ENCODE measurements around the gene CLSTN2.

GRCh38 chr3:140092848-140093536 is 158.0 kb downstream of the CLSTN2 start:
- TF ChIP-seq EZH2 (IDR thresholded peaks at IDR 0.05; ENCODE audit: borderline replicate concordance), result no peak
- TF ChIP-seq, protein P1, sequence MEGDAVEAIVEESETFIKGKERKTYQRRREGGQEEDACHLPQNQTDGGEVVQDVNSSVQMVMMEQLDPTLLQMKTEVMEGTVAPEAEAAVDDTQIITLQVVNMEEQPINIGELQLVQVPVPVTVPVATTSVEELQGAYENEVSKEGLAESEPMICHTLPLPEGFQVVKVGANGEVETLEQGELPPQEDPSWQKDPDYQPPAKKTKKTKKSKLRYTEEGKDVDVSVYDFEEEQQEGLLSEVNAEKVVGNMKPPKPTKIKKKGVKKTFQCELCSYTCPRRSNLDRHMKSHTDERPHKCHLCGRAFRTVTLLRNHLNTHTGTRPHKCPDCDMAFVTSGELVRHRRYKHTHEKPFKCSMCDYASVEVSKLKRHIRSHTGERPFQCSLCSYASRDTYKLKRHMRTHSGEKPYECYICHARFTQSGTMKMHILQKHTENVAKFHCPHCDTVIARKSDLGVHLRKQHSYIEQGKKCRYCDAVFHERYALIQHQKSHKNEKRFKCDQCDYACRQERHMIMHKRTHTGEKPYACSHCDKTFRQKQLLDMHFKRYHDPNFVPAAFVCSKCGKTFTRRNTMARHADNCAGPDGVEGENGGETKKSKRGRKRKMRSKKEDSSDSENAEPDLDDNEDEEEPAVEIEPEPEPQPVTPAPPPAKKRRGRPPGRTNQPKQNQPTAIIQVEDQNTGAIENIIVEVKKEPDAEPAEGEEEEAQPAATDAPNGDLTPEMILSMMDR (IDR thresholded peaks at IDR 0.05; ENCODE audit: poor library complexity), result no peak

Data from hepatocyte (in vitro differentiated cells).